ENCODE measurements around the gene SLC30A1.

Gene SLC30A1

DNA sequence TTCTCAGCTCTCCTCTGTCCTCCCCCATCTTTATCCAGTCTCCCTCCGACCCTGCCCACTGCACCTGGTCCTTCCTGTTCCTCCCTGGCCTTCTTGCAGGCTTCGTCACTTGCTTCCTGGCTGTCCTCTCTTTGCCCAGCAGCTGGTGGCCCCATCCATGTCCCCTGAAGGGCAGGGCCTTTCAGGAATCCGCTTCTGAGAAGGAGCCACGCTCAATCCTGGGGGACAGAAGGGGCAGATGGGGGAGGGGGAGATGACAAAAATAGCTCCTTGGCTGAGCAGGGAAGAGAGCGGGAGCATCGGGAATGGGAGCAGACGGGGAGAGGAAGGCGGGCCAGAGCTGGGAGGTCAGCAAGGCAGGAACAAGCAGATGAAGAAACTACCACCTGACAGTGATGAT lies 40.7 kb downstream of the SLC30A1 start:
- no peak for DNase-seq
- intact Hi-C loops (cut with DNase I; ENCODE audit: low total_unique reads), result no loop called here
- Histone ChIP-seq H3K4me1 (peaks cover 0 to 9% (median 1%) of the 10 kb centered on the region in 4 donors), H3K27me3 (no peaks in the 10 kb centered on the region), H3K27ac (no peak overlapping the region), H3K9me3 (no peaks in the 10 kb centered on the region), H3K4me3 (no peak overlapping the region), H3K36me3 (no peaks in the 10 kb centered on the region)
- no peak for TF ChIP-seq CTCF (IDR thresholded peaks at IDR 0.05)

GRCh38 chr1:211537253-211537652 lies 41.7 kb downstream of the SLC30A1 start:
- Histone ChIP-seq H3K4me1 (peaks cover 0 to 9% (median 1%) of the 10 kb centered on the region in 4 donors), H3K27me3 (no peaks in the 10 kb centered on the region), H3K9me3 (no peaks in the 10 kb centered on the region), H3K4me3 (no peak overlapping the region), H3K27ac (no peak overlapping the region), H3K36me3 (no peaks in the 10 kb centered on the region)
- TF ChIP-seq CTCF (IDR thresholded peaks at IDR 0.05), result no peak
- no peak for DNase-seq
- intact Hi-C loops (cut with DNase I; ENCODE audit: low total_unique reads), result no loop called here

DNA sequence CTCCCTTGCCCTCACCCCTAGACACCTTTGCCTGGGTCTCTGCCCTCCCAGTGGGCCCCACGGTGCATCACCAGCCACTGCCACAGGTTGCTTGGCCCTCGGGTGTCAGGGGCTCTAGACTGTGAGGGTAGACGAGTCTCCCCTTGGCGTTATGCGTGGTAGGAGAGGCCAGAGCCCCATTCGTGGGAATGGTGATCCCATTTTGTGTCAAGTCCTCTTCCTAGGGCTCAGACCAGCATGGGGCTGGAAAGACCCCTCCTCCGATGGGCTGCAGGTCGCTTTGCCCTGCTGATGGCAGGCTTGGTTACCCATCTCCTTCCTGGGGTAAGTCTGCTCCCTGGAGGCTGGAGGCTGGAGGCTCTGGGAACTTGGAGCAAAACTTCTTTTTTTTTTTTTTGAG lies 42.4 kb downstream of the SLC30A1 start:
- Histone ChIP-seq H3K4me1 (peaks cover 0 to 3% (median 1%) of the 10 kb centered on the region in 4 donors), H3K27me3 (no peaks in the 10 kb centered on the region), H3K4me3 (no peak overlapping the region), H3K9me3 (no peaks in the 10 kb centered on the region), H3K27ac (no peak overlapping the region), H3K36me3 (no peaks in the 10 kb centered on the region)
- DNase-seq, result no peak
- intact Hi-C loops (cut with DNase I; ENCODE audit: low total_unique reads), result no loop called here
- no peak for TF ChIP-seq CTCF (IDR thresholded peaks at IDR 0.05)

DNA sequence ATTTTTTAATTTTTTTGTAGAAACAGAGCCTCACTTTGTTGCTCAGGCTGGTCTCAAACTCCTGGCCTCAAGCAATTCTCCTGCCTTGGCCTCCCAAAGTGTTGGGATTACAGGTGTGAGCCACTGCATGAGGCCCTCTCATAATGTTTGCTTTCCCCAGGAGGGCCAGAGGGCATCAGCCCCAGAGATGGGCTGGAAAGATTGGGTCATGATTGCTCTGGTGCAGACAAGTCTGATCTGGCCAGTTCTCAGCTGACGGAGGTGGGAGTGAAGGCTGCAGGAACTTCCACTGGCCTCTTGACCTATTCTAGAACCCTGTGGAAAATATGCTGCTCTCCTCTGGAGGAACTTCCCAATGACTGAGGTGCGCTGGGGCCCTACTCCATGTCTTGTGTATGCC lies 43.6 kb downstream of the SLC30A1 start:
- no peak for DNase-seq
- intact Hi-C loops (cut with DNase I; ENCODE audit: low total_unique reads), result no loop called here
- Histone ChIP-seq H3K4me1 (no peaks in the 10 kb centered on the region), H3K9me3 (no peaks in the 10 kb centered on the region), H3K36me3 (no peaks in the 10 kb centered on the region), H3K27me3 (no peaks in the 10 kb centered on the region), H3K27ac (no peak overlapping the region), H3K4me3 (no peak overlapping the region)
- TF ChIP-seq CTCF (IDR thresholded peaks at IDR 0.05), result no peak

GRCh38 chr1:211534545-211535291 lies 44.2 kb downstream of the SLC30A1 start:
- no peaks in the 10 kb centered on the region for H3K9me3 ChIP-seq
- no peaks in the 10 kb centered on the region for H3K27me3 ChIP-seq
- intact Hi-C loops (cut with DNase I; ENCODE audit: low total_unique reads), result no loop called here
- no peak overlapping the region for H3K4me3 ChIP-seq
- H3K4me1 ChIP-seq, result peaks cover 0 to 3% (median 2%) of the 10 kb centered on the region in 4 donors
- H3K36me3 ChIP-seq, result no peaks in the 10 kb centered on the region
- no peak for DNase-seq
- no peak for TF ChIP-seq CTCF (IDR thresholded peaks at IDR 0.05)
- H3K27ac ChIP-seq, result no peak overlapping the region
